HEK293T (cell line): ENCODE data around the gene GAB3.
"Not testable (repeated sequence)": the region's sequence is repeated elsewhere in the genome, so short reads cannot be mapped to it uniquely, and the experiment has no call there.

Experiments used
- CTCF ChIA-PET: fragments of 350-600 bp; formaldehyde crosslinking; extraction: SDS; loops from one replicate; lab custom pipeline; 2021; ENCODE audit warnings: antibody characterized with exemption, inconsistent platforms; lab: Yijun Ruan, JAX
- POLR2A ChIA-PET: fragments of 350-600 bp; formaldehyde crosslinking; extraction: SDS; loops from one replicate; lab custom pipeline; 2020; ENCODE audit warnings: antibody characterized with exemption, inconsistent platforms; lab: Yijun Ruan, JAX
- DNase-seq: peaks from one replicate; pipeline ENCODE4 v3.0.0; 2012; ENCODE audit warnings: mixed read lengths; ENCODE audit errors: extremely low spot score
- ARNT ChIP-seq: fragments of 450-650 bp; IDR thresholded peaks from 2 replicates; pipeline ENCODE4 v1.6.1; 2017; ENCODE audit warnings: mild to moderate bottlenecking
- BHLHE40 ChIP-seq: fragments of 450-650 bp; IDR thresholded peaks from 2 replicates; pipeline ENCODE4 v1.6.1; 2016; ENCODE audit warnings: mild to moderate bottlenecking, moderate library complexity, borderline replicate concordance
- CTBP1 ChIP-seq: fragments of 450-650 bp; IDR thresholded peaks from 2 replicates; pipeline ENCODE4 v1.6.1; 2016; ENCODE audit warnings: borderline replicate concordance
- ELF4 ChIP-seq: fragments of 450-650 bp; IDR thresholded peaks from 2 replicates; pipeline ENCODE4 v1.6.1; 2017; ENCODE audit warnings: antibody characterized with exemption
- FOXA1 ChIP-seq: fragments of 450-650 bp; IDR thresholded peaks from 2 replicates; pipeline ENCODE4 v1.6.1; 2016; ENCODE audit warnings: mild to moderate bottlenecking
- FOXK2 ChIP-seq: fragments of 450-650 bp; IDR thresholded peaks from 2 replicates; pipeline ENCODE4 v1.6.1; 2016; ENCODE audit warnings: mild to moderate bottlenecking
- FOXM1 ChIP-seq: fragments of 450-650 bp; IDR thresholded peaks from 2 replicates; pipeline ENCODE4 v1.6.1; 2017; ENCODE audit warnings: mild to moderate bottlenecking, borderline replicate concordance
- HDGF ChIP-seq: fragments of 450-650 bp; IDR thresholded peaks from 2 replicates; pipeline ENCODE4 v1.6.1; 2017; ENCODE audit warnings: antibody characterized with exemption, borderline replicate concordance
- L3MBTL2 ChIP-seq: fragments of 450-650 bp; conservative IDR thresholded peaks from 2 replicates; pipeline ENCODE4 v1.6.1; 2016; ENCODE audit warnings: mild to moderate bottlenecking
- LEF1 ChIP-seq: fragments of 450-650 bp; IDR thresholded peaks from 2 replicates; pipeline ENCODE4 v1.6.1; 2017; ENCODE audit warnings: mild to moderate bottlenecking, borderline replicate concordance
- NFRKB ChIP-seq: fragments of 450-650 bp; IDR thresholded peaks from 2 replicates; pipeline ENCODE4 v1.6.1; 2016; ENCODE audit warnings: mild to moderate bottlenecking, moderate library complexity
- PKNOX1 ChIP-seq: fragments of 450-650 bp; IDR thresholded peaks from 2 replicates; pipeline ENCODE4 v1.6.1; 2016
- SP1 ChIP-seq: fragments of 450-650 bp; IDR thresholded peaks from 2 replicates; pipeline ENCODE4 v1.6.1; 2017
- SUZ12 ChIP-seq: fragments of 450-650 bp; IDR thresholded peaks from 2 replicates; pipeline ENCODE4 v1.6.1; 2016; ENCODE audit warnings: mild to moderate bottlenecking
- TARDBP ChIP-seq: fragments of 450-650 bp; IDR thresholded peaks from 2 replicates; pipeline ENCODE4 v1.6.1; 2016
- ZNF384 ChIP-seq: fragments of 450-650 bp; IDR thresholded peaks from 2 replicates; pipeline ENCODE4 v1.6.1; 2016

The GAB3 gene

DNA sequence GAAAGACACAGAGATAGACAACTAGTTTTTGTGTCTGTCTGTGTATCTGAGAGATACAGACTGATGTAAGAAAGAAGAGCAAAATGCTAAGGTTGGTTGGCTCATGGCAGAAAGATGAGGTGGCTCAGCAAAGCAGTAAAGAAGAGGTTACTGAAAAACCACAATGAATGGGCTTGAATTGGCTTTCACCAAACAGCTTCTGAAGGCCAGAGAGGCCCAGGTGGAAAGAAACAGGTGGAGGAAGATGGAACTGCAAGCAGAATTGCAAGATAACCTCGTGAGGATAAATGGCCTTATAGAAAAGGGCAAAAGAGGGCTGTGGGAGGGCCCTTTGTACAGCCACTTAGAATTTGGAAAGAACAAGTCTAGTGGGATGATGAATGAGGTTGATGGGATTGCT lies 39.6 kb downstream of the GAB3 start:
- POLR2A ChIA-PET: no interaction called here
- no peak for DNase-seq

DNA sequence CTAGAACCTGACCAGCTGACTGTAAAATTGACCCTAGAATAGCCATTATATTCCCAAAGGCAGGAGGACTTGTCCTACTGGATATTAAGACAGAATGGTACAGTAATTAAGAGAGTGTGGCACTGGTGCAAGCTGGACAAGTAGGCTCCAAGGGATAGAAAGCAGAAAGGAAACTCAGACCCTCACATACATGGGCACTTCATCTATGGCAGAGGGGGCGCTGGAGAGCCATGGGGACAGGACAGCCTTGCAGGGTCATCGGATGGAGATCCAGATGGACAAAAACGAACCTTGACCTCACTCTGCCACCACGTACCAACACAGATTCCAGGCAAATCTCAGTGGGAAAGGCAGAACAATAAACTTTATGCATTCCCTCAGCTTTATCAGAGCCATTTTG lies 40.6 kb downstream of the GAB3 start:
- no peak for DNase-seq
- ChIA-PET POLR2A (no interaction called here), CTCF (no interaction called here)
- TF ChIP-seq L3MBTL2 (no peak), FOXA1 (no peak), ARNT (no peak), SP1 (no peak), BHLHE40 (no peak), CTBP1 (no peak), HDGF (no peak), SUZ12 (no peak), ZNF384 (no peak), ELF4 (no peak)

More for the DNA sequence above, 39.6 kb downstream of the GAB3 start:
- CTCF ChIA-PET: no interaction called here
- no peak for TF ChIP-seq ELF4
- no peak for TF ChIP-seq BHLHE40
- no peak for TF ChIP-seq FOXM1
- no peak for TF ChIP-seq SP1
- TF ChIP-seq TARDBP: no peak
- no peak for TF ChIP-seq SUZ12

GRCh38 chrX:154698630-154699248 lies 52.1 kb downstream of the GAB3 start:
- DNase-seq: no peak
- POLR2A ChIA-PET: no interaction called here
- CTCF ChIA-PET: no interaction called here
- no peak for TF ChIP-seq HDGF
- no peak for TF ChIP-seq FOXM1
- TF ChIP-seq FOXK2: no peak
- TF ChIP-seq BHLHE40: no peak
- no peak for TF ChIP-seq CTBP1
- TF ChIP-seq FOXA1: no peak
- no peak for TF ChIP-seq ARNT
- no peak for TF ChIP-seq NFRKB
- TF ChIP-seq L3MBTL2: no peak
- TF ChIP-seq ZNF384: no peak
- TF ChIP-seq LEF1: no peak
- no peak for TF ChIP-seq SUZ12
- TF ChIP-seq SP1: no peak
- no peak for TF ChIP-seq ELF4
- no peak for TF ChIP-seq TARDBP
- no peak for TF ChIP-seq PKNOX1

GRCh38 chrX:154696676-154697045 lies 54.2 kb downstream of the GAB3 start:
- CTCF ChIA-PET: no interaction called here
- TF ChIP-seq FOXK2: no peak
- no peak for DNase-seq
- POLR2A ChIA-PET: no interaction called here

GRCh38 chrX:154695911-154696675 lies 54.8 kb downstream of the GAB3 start:
- no peak for DNase-seq
- ChIA-PET CTCF (no interaction called here), POLR2A (no interaction called here)
- TF ChIP-seq PKNOX1: no peak
- no peak for TF ChIP-seq HDGF
- TF ChIP-seq BHLHE40: no peak
- TF ChIP-seq FOXA1: no peak
- TF ChIP-seq SUZ12: no peak
- TF ChIP-seq ZNF384: no peak
- TF ChIP-seq FOXM1: no peak
- no peak for TF ChIP-seq ARNT
- no peak for TF ChIP-seq NFRKB
- TF ChIP-seq TARDBP: no peak
- TF ChIP-seq FOXK2: no peak
- TF ChIP-seq SP1: no peak
- TF ChIP-seq LEF1: no peak

DNA sequence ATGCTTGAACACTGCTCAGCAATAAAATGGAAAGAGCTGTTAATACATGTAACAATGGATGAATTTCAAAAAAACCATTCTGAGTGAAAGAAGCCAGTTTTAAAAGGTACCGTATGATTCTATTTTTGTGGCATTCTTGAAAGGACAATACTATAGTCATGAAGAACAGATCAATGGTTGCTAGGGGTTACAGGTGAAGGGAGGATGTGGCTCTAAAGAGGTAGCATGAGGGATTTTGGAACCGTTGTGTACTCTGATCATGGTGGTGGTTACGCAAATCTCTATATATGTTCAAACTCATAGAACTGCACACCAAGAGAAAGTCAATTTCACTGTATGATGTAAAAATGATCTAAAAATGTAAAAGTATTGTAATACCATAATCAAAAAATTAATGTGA lies 57.5 kb downstream of the GAB3 start:
- ChIA-PET POLR2A (no interaction called here), CTCF (no interaction called here)
- no peak for DNase-seq
- TF ChIP-seq FOXA1 (no peak), SUZ12 (no peak), FOXK2 (no peak), NFRKB (no peak), TARDBP (no peak), ZNF384 (no peak)

DNA sequence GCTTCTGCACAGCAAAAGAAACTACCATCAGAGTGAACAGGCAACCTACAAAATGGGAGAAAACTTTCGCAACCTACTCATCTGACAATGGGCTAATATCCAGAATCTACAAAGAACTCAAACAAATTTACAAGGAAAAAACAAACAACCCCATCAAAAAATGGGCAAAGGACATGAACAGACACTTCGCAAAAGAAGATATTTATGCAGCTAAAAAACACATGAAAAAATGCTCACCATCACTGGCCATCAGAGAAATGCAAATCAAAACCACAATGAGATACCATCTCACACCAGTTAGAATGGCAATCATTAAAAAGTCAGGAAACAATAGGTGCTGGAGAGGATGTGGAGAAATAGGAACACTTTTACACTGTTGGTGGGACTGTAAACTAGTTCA lies 60.4 kb downstream of the GAB3 start:
- POLR2A ChIA-PET: not testable (repeated sequence)

DNA sequence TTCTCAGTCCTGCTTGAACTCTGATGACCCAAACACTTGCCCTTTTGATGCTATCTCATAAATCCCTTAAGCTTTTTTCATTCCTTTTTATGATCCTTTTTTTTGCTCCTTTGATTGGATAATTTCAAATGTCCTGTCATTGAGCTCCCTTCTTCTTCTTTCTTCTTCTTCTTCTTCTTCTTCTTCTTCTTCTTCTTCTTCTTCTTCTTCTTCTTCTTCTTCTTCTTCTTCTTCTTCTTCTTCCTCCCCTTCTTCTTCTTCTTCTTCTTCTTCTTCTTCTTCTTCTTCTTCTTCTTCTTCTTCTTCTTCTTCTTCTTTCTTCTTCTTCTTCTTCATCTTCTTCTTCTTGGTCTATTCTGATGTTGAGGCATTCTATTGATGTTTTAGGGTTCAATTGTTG lies 78.8 kb downstream of the GAB3 start:
- DNase-seq, CTCF ChIA-PET, POLR2A ChIA-PET: not testable (repeated sequence)

More for the DNA sequence above, 60.4 kb downstream of the GAB3 start:
- DNase-seq, CTCF ChIA-PET: not testable (repeated sequence)

GRCh38 chrX:154670848-154671247 lies 80.0 kb downstream of the GAB3 start:
- DNase-seq, POLR2A ChIA-PET, CTCF ChIA-PET: not testable (repeated sequence)
